K562 (cell line): ENCODE data around the gene FERMT3. TPM values are rescaled to one million over a fixed set of nuclear protein-coding genes. Genes with fewer than 3 reads are reported as not detected.
A peak's percentile ranks its signal among the peaks of the same experiment; 100 is the strongest.

ENCODE experiments used
- ARID3B ChIP-seq: fragments of 250-450 bp; sonication (Bioruptor Pico); IDR thresholded peaks from 2 replicates; pipeline ENCODE4 v1.4.0; 2020; ENCODE audit warnings: borderline replicate concordance
- C11orf30 ChIP-seq: fragments of 450-650 bp; IDR thresholded peaks from 2 replicates; pipeline ENCODE4 v1.6.1; 2016; ENCODE audit warnings: low read depth, mild to moderate bottlenecking
- CBFA2T2 ChIP-seq: fragments of 450-650 bp; conservative IDR thresholded peaks from 2 replicates; pipeline ENCODE4 v1.6.1; 2017; ENCODE audit warnings: mild to moderate bottlenecking
- CBFA2T3 ChIP-seq: fragments of 450-650 bp; IDR thresholded peaks from 2 replicates; pipeline ENCODE4 v1.6.1; 2017
- CHD2 ChIP-seq: IDR thresholded peaks from 2 replicates; pipeline ENCODE4 v1.6.1; 2011; ENCODE audit warnings: low read depth, low read length
- CREBBP ChIP-seq: IDR thresholded peaks from one replicate; pipeline ENCODE4 v1.6.1; 2012; ENCODE audit warnings: low read depth, mild to moderate bottlenecking, control low read depth, inconsistent platforms, low read length
- FOSL1 ChIP-seq: fragments of 200-800 bp; sonication (Bioruptor generic); conservative IDR thresholded peaks from 2 replicates; pipeline ENCODE4 v1.6.1; 2016; ENCODE audit warnings: missing genetic modification characterization, missing compliant biosample characterization
- FOXM1 ChIP-seq, 2 experiments: fragments of 450-650 bp in 1 of 2; sonication (generic) in 1 of 2; formaldehyde crosslinking in 1 of 2; IDR thresholded peaks; 2 replicates each; pipeline versions ENCODE4 v1.6.1 to v1.9.0; 2017 to 2022; ENCODE audit warnings: low read depth in 2 of 2, mild to moderate bottlenecking in 2 of 2, missing genetic modification reagents in 1 of 2, moderate library complexity in 1 of 2
- FOXO4 ChIP-seq: fragments of 450-650 bp; formaldehyde crosslinking; IDR thresholded peaks from 2 replicates; pipeline ENCODE4 v1.4.0; 2020; ENCODE audit warnings: mild to moderate bottlenecking, moderate library complexity
- HEY1 ChIP-seq: fragments of 250-450 bp; sonication (Bioruptor Pico); IDR thresholded peaks from 2 replicates; pipeline ENCODE4 v1.5.0; 2020; ENCODE audit warnings: mild to moderate bottlenecking, moderate library complexity, borderline replicate concordance
- MTA1 ChIP-seq: fragments of 450-650 bp; IDR thresholded peaks from 2 replicates; pipeline ENCODE4 v1.6.1; 2017; ENCODE audit warnings: borderline replicate concordance
- PTBP1 ChIP-seq: fragments of 200-400 bp; formaldehyde crosslinking; IDR thresholded peaks from 2 replicates; pipeline ENCODE4 v1.6.1; 2017; ENCODE audit warnings: low read depth, low read length
- SRSF7 ChIP-seq: fragments of 200-400 bp; formaldehyde crosslinking; optimal IDR thresholded peaks from 2 replicates; pipeline ENCODE3; 2017; ENCODE audit warnings: mild to moderate bottlenecking, low read depth, low read length
- THRB ChIP-seq: fragments of 450-650 bp; formaldehyde crosslinking; conservative IDR thresholded peaks from 2 replicates; pipeline ENCODE4 v1.4.0; 2022; ENCODE audit warnings: mild to moderate bottlenecking, missing genetic modification characterization
- ZNF609 ChIP-seq: sonication (generic); formaldehyde crosslinking; IDR thresholded peaks from 2 replicates; pipeline ENCODE4 v1.8.1; 2023; ENCODE audit warnings: missing genetic modification reagents, mild to moderate bottlenecking, borderline replicate concordance
- ZNF696 ChIP-seq: fragments of 250-450 bp; sonication (Bioruptor Pico); conservative IDR thresholded peaks from 2 replicates; pipeline ENCODE4 v1.4.0; 2020; ENCODE audit warnings: mild to moderate bottlenecking, moderate library complexity
- polyA plus RNA-seq, 8 experiments: library from polyadenylated mRNA; depleted of rRNA in 4 of 8; stranded (reverse) in 5 of 8; unstranded in 3 of 8; fragments of >200 nt; fragmentation: Nextera tagmentation in 2 of 8; fragmentation: Illumina TruSeq in 1 of 8; extraction: Ambion mirVana in 2 of 8; extraction: Trizol in 1 of 8; gene quantifications; 2 replicates each; pipeline versions ENCODE4 v1.2.1 to v1.2.3, GENCODE V29; 2011 to 2014; ENCODE audit warnings: inconsistent platforms in 1 of 8, missing spikeins in 1 of 8
- total RNA-seq, 7 experiments: library from RNA; depleted of rRNA in 6 of 7; stranded (reverse); fragments of >200 nt in 6 of 7; fragmentation: Illumina TruSeq in 2 of 7; extraction: Trizol in 2 of 7; gene quantifications; 2 replicates each; pipeline versions ENCODE4 v1.2.1 to v1.2.3, GENCODE V29; 2011 to 2021; ENCODE audit warnings: low replicate concordance in 1 of 7

Gene FERMT3
- total and polyA plus RNA-seq, 9 of the 15 experiments (the other 6 are each of a cell fraction or from before 2014, with no cell fraction given) = 3.2 to 275 (median 79.7) TPM

GRCh38 chr11:64173616-64174355 lies 32.7 kb upstream of the FERMT3 start (continued):
- TF ChIP-seq PTBP1 (no peak), FOXM1 (IDR thresholded peaks at IDR 0.05; ENCODE audit: low read depth) (no peak), FOXM1 (CRISPR knock-in tag; IDR thresholded peaks at IDR 0.05; ENCODE audit: low read depth) (no peak), FOSL1 (tag) (peak; percentile 54), ZNF609 (CRISPR knock-in tag) (no peak), SRSF7 (no peak), CREBBP (no peak), C11orf30 (no peak), THRB (CRISPR knock-in tag) (no peak), CBFA2T2 (0 out of 2 replicates have a peak, but pooled peaks have one; percentile 21), MTA1 (no peak), ZNF696 (no peak), CHD2 (no peak), ARID3B (no peak), FOXO4 (no peak), CBFA2T3 (peak; percentile 48), HEY1 (CRISPR knock-in tag) (no peak)
